HepG2 (cell line): Measurements from ENCODE around the gene BACH2. TPM values are rescaled to one million over a fixed set of nuclear protein-coding genes. Genes with fewer than 3 reads are reported as not detected.

ENCODE experiments used
- ATAC-seq: fragments of 200-7000 bp; cut with Tn5 transposase; 3 replicates; pipeline ENCODE4 v1.9.1; 2020; ENCODE audit warnings: mild to moderate bottlenecking, moderate library complexity
- BruUV-seq: library from RNA; stranded (reverse); fragments of 400-500 nt; replicated peaks from 2 replicates; lab custom pipeline; 2021; lab: Mats Ljungman, UMichigan
- CTCF ChIA-PET: fragments of 300-600 bp; formaldehyde crosslinking; extraction: SDS; loops from one replicate; lab custom pipeline; 2021; ENCODE audit warnings: low total read pairs, inconsistent platforms, low intra/inter-chr PET ratio; lab: Yijun Ruan, JAX
- POLR2A ChIA-PET: fragments of 350-600 bp; sonication (Branson Sonifier 250); formaldehyde crosslinking; loops from one replicate; lab custom pipeline; 2020; ENCODE audit warnings: antibody characterized with exemption, inconsistent platforms; lab: Yijun Ruan, JAX
- DNase-seq: peaks from one replicate; pipeline ENCODE4 v3.0.0-alpha.2; 2015; ENCODE audit warnings: low spot score
- FAIRE-seq: peaks from 3 replicates; lab custom pipeline; 2011; peaks lifted over from hg19 to GRCh38; lab: Jason Lieb, UNC
- H2AFZ ChIP-seq: one replicate; pipeline ENCODE4 v1.6.1; 2011; ENCODE audit warnings: low read length, inconsistent platforms
- H3K27ac ChIP-seq: fragments of 300-600 bp; 3 replicates; pipeline ENCODE4 v1.8.0; 2011; ENCODE audit warnings: mixed run types, mild to moderate bottlenecking, mixed read lengths, low read length, inconsistent platforms; ENCODE audit not compliant: insufficient read depth; ENCODE audit errors: extremely low read length
- H3K27me3 ChIP-seq, 2 experiments: fragments of 200-600 bp in 1 of 2; 2 replicates in 1 of 2; 3 replicates in 1 of 2; pipeline versions ENCODE4 v1.6.0 to v1.8.0; 2011; ENCODE audit warnings: low read length in 2 of 2, mild to moderate bottlenecking in 2 of 2, moderate library complexity in 2 of 2, inconsistent platforms in 1 of 2; ENCODE audit not compliant: insufficient read depth in 2 of 2, control insufficient read depth in 1 of 2
- H3K36me3 ChIP-seq, 2 experiments: fragments of 200-600 bp in 1 of 2; replicated peaks in 1 of 2; 2 replicates in 1 of 2; 3 replicates in 1 of 2; pipeline versions ENCODE4 v1.5.1 to v1.8.0; 2011; ENCODE audit warnings: low read length in 2 of 2, inconsistent platforms in 1 of 2; ENCODE audit not compliant: insufficient read depth in 2 of 2, control insufficient read depth in 1 of 2
- H3K4me1 ChIP-seq: 2 replicates; pipeline ENCODE4 v1.5.1; 2012; ENCODE audit warnings: low read length, inconsistent platforms; ENCODE audit not compliant: insufficient read depth
- H3K4me2 ChIP-seq: 2 replicates; pipeline ENCODE4 v1.6.0; 2011; ENCODE audit warnings: low read depth, low read length, inconsistent platforms
- H3K4me3 ChIP-seq, 3 experiments: fragments of 200-600 bp in 1 of 3; sonication (generic), shearing (Covaris generic) in 1 of 3; replicated peaks in 1 of 3; 2 replicates each; pipeline ENCODE4 v1.5.1; 2011 to 2016; ENCODE audit warnings: low read length in 3 of 3, inconsistent platforms in 2 of 3, low read depth in 2 of 3, mild to moderate bottlenecking in 2 of 3, control low read depth in 1 of 3, mixed read lengths in 1 of 3; ENCODE audit not compliant: insufficient read depth in 1 of 3
- H3K79me2 ChIP-seq: one replicate; pipeline ENCODE4 v1.6.1; 2011; ENCODE audit warnings: low read length, inconsistent platforms; ENCODE audit not compliant: insufficient read depth
- H3K9ac ChIP-seq: 2 replicates; pipeline ENCODE4 v1.6.0; 2011; ENCODE audit warnings: mild to moderate bottlenecking, low read depth, low read length, inconsistent platforms; ENCODE audit not compliant: insufficient read depth
- H3K9me3 ChIP-seq: 2 replicates; pipeline ENCODE4 v1.5.1; 2012; ENCODE audit warnings: mild to moderate bottlenecking, low read length
- H4K20me1 ChIP-seq: 2 replicates; pipeline ENCODE4 v1.6.0; 2011; ENCODE audit warnings: inconsistent platforms, mild to moderate bottlenecking, low read length, moderate library complexity; ENCODE audit not compliant: insufficient read depth
- ATAD3A ChIP-seq: sonication (generic); formaldehyde crosslinking; IDR thresholded peaks from 2 replicates; pipeline ENCODE4 v1.4.0; 2020; ENCODE audit warnings: missing genetic modification reagents
- CBX5 ChIP-seq: sonication (generic); formaldehyde crosslinking; IDR thresholded peaks from 2 replicates; pipeline ENCODE4 v1.4.0; 2020; ENCODE audit warnings: missing genetic modification reagents, borderline replicate concordance
- ZFP82 ChIP-seq: sonication (generic); formaldehyde crosslinking; IDR thresholded peaks from 2 replicates; pipeline ENCODE4 v1.5.1; 2020; ENCODE audit warnings: mild to moderate bottlenecking, missing genetic modification reagents, borderline replicate concordance
- ZNF234 ChIP-seq: sonication (generic); formaldehyde crosslinking; conservative IDR thresholded peaks from 2 replicates; pipeline ENCODE4 v1.5.1; 2020; ENCODE audit warnings: mild to moderate bottlenecking, missing genetic modification reagents
- WGBS: methylation state at CpG from one replicate; pipeline ENCODE4 v1.1.6; 2017; ENCODE audit warnings: low lambda C conversion rate; 5-methylcytosine and 5-hydroxymethylcytosine counted together
- in situ Hi-C: cut with HindIII; loops from 2 replicates; pipeline ENCODE4 v1.10.0; 2017; ENCODE audit warnings: low pct_unique_long_range_greater_than_20kb; ENCODE audit not compliant: extremely low pct_ligation_motif_present
- intact Hi-C: fragments of 100-400 bp; cut with micrococcal nuclease; formaldehyde crosslinking; loops from one replicate; pipeline ENCODE4 v1.10.0; 2022; ENCODE audit not compliant: unreplicated experiment
- polyA plus RNA-seq, 8 experiments: library from polyadenylated mRNA; depleted of rRNA in 3 of 8; stranded (reverse) in 7 of 8; unstranded in 1 of 8; fragments of >200 nt; fragmentation: Illumina TruSeq in 4 of 8; extraction: Trizol in 4 of 8; gene quantifications; 2 replicates each; pipeline versions ENCODE4 v1.2.1 to v1.2.3, GENCODE V29; 2011 to 2016; ENCODE audit warnings: low read depth in 4 of 8, missing spikeins in 1 of 8, mixed read lengths in 1 of 8; ENCODE audit not compliant: insufficient read depth in 1 of 8
- total RNA-seq, 5 experiments: library from RNA; depleted of rRNA; stranded (reverse); fragments of >200 nt; fragmentation: Illumina TruSeq; extraction: Trizol; gene quantifications; 2 replicates each; pipeline ENCODE4 v1.2.3, GENCODE V29; 2016; ENCODE audit warnings: low read depth in 1 of 5
- TF ChIP-seq, protein P1 (sequence below): IDR thresholded peaks from 2 replicates; pipeline ENCODE4 v1.6.1; 2016; ENCODE audit warnings: missing compliant biosample characterization, missing genetic modification reagents, borderline replicate concordance
- TF ChIP-seq, protein P2 (sequence below): fragments of 450-650 bp; IDR thresholded peaks from 2 replicates; pipeline ENCODE4 v1.6.1; 2016

Gene BACH2
- total and polyA plus RNA-seq, 2 of the 13 experiments (the other 11 are each of a cell fraction or from before 2014, with no cell fraction given), result 0.01 TPM; not detected in 1

DNA sequence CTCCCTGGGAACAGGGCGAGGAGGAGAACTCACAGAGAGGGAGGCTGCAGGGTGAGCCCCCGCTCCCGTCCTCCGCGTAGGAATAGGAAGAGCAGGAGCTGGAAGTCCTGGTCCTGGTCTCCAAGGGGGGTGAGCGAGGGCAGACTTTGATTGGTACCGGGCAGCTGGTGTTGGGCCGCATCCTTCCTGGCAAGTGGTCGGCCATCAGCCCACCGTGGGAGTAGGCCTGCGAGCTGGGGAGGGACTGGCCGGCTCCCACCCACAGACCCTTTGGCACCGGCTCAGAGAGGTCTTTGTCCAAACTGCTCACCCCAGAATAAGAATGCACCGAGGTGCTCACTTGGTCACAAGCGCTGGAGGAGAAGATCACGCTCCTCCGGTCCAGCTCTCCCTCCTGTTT is 346.2 kb downstream of the BACH2 start:
- intact Hi-C loops (no loop called here), in situ Hi-C loops (no loop called here)
- no peak for DNase-seq
- POLR2A ChIA-PET, result no interaction called here
- CTCF ChIA-PET, result no interaction called here
- H3K27ac ChIP-seq, result no peak overlapping the region
- H3K27me3 ChIP-seq, result peaks cover 0 to 26% of the 10 kb centered on the region in 2 experiments; a peak in 4 of 5 replicates
- TF ChIP-seq ATAD3A (CRISPR knock-in tag) (no peak), ZNF234 (CRISPR knock-in tag) (no peak), CBX5 (CRISPR knock-in tag) (no peak)
- TF ChIP-seq, protein P1, sequence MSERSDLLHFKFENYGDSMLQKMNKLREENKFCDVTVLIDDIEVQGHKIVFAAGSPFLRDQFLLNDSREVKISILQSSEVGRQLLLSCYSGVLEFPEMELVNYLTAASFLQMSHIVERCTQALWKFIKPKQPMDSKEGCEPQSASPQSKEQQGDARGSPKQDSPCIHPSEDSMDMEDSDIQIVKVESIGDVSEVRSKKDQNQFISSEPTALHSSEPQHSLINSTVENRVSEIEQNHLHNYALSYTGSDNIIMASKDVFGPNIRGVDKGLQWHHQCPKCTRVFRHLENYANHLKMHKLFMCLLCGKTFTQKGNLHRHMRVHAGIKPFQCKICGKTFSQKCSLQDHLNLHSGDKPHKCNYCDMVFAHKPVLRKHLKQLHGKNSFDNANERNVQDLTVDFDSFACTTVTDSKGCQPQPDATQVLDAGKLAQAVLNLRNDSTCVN, result no peak
- no peaks in the 10 kb centered on the region; the same call in 1 of the 2 replicates for H4K20me1 ChIP-seq
- ATAC-seq, result no peak
- H2AFZ ChIP-seq, result no peak overlapping the region
- H3K4me2 ChIP-seq, result no peak overlapping the region
- no peaks in the 10 kb centered on the region for H3K79me2 ChIP-seq
- H3K36me3 ChIP-seq, result no peaks in the 10 kb centered on the region
- H3K4me3 ChIP-seq, result no peak overlapping the region
- no peak for FAIRE-seq
- H3K9me3 ChIP-seq, result no peaks in the 10 kb centered on the region
- H3K4me1 ChIP-seq, result no peaks in the 10 kb centered on the region
- WGBS, result 76% methylated on average over 5 of the region's 17 CpGs
- no peak overlapping the region for H3K9ac ChIP-seq
- no TSS peak for BruUV-seq

DNA sequence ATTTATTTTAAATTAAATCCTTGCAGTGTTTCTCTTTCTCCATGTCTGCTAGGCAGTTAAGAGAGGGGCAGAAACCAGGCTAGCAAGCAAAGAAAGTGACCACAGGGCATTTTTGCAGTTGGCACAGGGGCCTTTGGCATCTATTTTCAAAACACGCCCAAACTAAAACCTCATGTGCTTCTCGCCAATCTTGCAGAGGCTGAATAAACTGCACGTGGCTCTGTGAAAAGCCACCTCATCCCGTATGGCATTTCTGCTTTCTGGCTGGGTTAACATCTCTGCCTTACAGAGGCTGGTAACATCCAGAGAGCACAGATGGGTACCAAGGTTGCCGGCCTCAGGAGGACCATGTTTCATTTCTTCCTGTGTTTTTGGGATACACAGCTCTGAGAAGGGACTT is 347.8 kb downstream of the BACH2 start:
- intact Hi-C loops, result loop anchor here (10.0 kb wide), 1 partner anchor 636 kb away; the partner anchor contains the start of gene MAP3K7

More for the DNA sequence above, 347.8 kb downstream of the BACH2 start:
- H3K27ac ChIP-seq, result no peak overlapping the region
- no peaks in the 10 kb centered on the region for H3K4me1 ChIP-seq
- H3K36me3 ChIP-seq, result no peaks in the 10 kb centered on the region
- in situ Hi-C loops, result loop anchor here (10.0 kb wide), 2 partner anchors 236 to 356 kb away; no protein-coding TSS in a partner anchor
- H4K20me1 ChIP-seq, result no peaks in the 10 kb centered on the region; the same call in 1 of the 2 replicates
- H2AFZ ChIP-seq, result no peak overlapping the region
- CTCF ChIA-PET, result no interaction called here
- H3K4me3 ChIP-seq, result no peak overlapping the region
- POLR2A ChIA-PET, result no interaction called here
- H3K4me2 ChIP-seq, result no peak overlapping the region
- 2% methylated on average over 4 of the region's 5 CpGs for WGBS
- no peak for ATAC-seq
- no peaks in the 10 kb centered on the region for H3K79me2 ChIP-seq
- H3K9me3 ChIP-seq, result no peaks in the 10 kb centered on the region
- DNase-seq, result no peak
- FAIRE-seq, result no peak
- no peak overlapping the region for H3K9ac ChIP-seq
- BruUV-seq, result no TSS peak
- TF ChIP-seq, protein P2, sequence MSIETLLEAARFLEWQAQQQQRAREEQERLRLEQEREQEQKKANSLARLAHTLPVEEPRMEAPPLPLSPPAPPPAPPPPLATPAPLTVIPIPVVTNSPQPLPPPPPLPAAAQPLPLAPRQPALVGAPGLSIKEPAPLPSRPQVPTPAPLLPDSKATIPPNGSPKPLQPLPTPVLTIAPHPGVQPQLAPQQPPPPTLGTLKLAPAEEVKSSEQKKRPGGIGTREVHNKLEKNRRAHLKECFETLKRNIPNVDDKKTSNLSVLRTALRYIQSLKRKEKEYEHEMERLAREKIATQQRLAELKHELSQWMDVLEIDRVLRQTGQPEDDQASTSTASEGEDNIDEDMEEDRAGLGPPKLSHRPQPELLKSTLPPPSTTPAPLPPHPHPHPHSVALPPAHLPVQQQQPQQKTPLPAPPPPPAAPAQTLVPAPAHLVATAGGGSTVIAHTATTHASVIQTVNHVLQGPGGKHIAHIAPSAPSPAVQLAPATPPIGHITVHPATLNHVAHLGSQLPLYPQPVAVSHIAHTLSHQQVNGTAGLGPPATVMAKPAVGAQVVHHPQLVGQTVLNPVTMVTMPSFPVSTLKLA, result peak; percentile 76
- no peak for TF ChIP-seq ZFP82 (CRISPR knock-in tag)
- TF ChIP-seq, all 625 proteins: peak for 1
- H3K27me3 ChIP-seq, result peaks cover 0 to 28% of the 10 kb centered on the region in 2 experiments; a peak in 4 of 5 replicates
